ENCODE measurements around the gene SQOR. TPM values are rescaled to one million over a fixed set of nuclear protein-coding genes. Genes with fewer than 3 reads are reported as not detected.

The SQOR gene
- total RNA-seq, 2 experiments from 2014 or later = 63.8 to 65.9 TPM

DNA sequence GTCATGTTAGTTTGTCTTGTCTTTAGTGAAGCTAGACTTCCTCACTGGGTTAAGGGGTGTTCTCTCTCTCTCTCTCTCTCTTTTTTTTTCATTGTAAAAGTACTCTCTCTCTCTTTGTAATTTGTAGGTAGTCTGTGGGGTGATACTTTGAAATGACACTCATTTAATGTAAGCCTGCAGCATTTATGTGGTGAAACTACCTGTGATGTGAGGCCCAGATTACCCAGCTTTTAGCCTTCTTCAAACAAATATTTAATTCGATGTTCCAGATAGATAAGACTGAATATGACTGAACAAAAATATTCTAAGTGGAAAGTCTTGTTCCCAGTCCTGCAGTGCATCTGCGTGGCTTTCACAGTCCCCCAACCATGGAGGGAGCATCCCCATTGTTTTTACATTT lies 49.7 kb downstream of the SQOR start:
- ChIA-PET POLR2A (no interaction called here), CTCF (no interaction called here)

DNA sequence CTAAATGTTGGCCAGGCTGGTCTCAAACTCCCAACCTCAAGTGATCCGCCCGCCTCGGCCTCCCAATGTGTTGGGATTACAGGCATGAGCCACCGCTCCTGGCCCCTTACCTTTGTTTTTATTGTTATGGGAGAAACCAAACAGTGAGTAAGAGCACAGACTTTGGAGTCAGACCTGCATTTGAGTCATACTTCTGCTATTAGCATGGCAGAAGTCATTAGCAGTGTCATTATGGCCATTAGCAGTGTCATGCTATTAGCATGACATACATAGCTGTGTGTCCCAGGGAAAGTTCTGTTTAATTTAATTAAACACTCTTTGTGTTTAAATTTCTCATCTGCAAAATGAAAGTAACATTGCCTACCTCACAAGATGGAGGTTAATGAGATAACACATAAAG lies 54.8 kb downstream of the SQOR start:
- ChIA-PET CTCF (no interaction called here), POLR2A (no interaction called here)

DNA sequence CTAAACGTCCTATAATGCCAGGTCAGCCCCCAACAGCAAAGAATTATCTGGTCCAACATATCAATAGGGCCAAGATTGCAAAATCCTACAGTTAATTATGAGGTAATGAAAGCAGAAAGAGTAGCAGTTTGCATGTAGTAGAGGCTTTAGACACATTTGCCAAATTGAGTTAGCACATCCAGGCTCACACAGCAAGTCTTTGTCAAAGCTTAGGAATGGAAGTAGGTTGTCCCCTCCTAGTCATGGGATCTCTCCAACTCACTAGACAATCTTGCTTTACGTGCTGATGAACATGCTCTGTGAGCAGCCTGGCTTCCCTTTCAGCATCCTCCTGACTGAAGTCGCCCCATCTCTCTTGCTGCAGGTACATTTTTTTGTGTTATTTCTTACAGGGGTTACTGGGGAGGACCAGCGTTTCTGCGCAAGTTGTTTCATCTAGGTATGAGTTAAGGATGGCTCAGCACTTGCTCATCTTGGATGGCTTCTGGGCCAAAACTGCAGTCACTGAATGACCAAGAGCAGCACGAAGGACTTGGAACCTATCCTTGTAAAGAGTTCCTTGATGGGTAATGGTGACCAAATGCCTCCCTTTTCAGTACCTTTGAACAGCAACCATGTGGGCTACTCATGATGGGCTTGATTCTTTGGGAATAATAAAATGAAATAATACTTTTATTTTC lies 55.9 kb downstream of the SQOR start:
- CTCF ChIA-PET = no interaction called here
- POLR2A ChIA-PET = no interaction called here

DNA sequence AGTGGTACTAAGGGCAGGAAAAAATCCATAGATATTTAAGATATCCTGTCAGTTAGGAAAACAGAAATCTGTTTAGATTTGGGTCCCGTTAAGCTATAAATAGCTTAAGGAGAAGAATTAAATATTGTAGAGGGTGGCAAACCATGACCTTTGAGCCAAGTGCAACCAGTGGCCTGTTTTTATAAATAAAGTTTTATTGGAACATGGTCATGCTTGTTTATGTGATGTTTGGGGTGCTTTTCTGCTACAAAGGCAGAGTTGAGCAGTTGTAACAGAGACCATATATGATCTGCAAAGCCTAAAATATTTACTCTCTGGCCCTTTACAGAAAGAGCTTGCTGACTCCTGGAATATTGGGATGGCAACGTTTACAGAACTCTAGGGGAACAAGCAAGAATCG lies 66.3 kb downstream of the SQOR start:
- ChIA-PET POLR2A (no interaction called here), CTCF (no interaction called here)

DNA sequence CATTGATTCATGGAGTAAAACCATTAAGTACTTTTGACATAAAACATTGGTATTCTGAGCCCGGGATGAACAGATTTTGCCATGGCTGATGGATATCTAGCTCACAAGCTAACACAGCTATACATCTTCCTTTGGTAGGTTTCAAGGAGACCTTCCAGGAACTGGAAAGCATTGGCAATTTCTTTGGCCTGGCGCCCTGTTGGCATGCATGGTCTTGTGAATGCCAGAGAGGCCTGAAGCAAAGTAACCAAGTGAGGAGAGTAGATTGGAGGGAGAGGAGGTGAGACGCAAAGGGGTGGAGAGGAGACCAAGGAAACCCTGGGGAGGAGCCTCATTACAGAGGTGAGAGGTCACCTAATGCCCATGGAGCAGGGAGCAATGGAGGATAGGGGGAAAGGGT lies 67.2 kb downstream of the SQOR start:
- CTCF ChIA-PET = no interaction called here
- POLR2A ChIA-PET = no interaction called here

DNA sequence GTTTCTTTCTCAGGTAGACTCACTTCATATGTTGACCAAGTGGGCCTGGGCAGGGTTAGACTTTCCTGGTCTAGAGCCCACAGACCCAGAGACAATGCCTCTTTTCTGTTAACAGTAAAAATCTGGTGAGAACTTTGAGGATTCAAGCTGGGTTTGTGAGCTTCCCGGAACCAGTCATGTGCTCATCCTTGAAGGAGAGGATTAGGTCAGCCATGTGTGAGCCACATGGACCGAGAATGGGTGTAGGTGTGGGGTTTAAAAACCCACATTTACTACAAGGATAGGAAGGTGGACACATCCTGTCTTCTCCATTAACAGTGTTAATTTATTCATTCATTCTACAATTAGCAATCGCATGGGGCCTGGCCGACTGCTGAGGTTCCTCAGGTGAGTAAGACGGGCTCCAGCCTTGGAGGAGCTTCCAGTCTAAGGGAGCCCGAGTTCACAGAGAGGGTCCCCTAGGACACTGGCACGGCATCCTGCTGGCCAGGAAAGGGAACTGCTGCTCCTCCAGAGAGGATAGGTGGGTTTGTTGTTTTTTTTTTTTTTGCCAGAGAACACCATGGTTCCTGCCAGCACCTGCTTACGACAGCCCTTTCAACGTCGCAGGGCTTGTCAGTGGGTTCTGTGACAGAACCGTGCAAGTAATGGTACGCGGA lies 69.0 kb downstream of the SQOR start:
- CTCF ChIA-PET = no interaction called here
- POLR2A ChIA-PET = no interaction called here

DNA sequence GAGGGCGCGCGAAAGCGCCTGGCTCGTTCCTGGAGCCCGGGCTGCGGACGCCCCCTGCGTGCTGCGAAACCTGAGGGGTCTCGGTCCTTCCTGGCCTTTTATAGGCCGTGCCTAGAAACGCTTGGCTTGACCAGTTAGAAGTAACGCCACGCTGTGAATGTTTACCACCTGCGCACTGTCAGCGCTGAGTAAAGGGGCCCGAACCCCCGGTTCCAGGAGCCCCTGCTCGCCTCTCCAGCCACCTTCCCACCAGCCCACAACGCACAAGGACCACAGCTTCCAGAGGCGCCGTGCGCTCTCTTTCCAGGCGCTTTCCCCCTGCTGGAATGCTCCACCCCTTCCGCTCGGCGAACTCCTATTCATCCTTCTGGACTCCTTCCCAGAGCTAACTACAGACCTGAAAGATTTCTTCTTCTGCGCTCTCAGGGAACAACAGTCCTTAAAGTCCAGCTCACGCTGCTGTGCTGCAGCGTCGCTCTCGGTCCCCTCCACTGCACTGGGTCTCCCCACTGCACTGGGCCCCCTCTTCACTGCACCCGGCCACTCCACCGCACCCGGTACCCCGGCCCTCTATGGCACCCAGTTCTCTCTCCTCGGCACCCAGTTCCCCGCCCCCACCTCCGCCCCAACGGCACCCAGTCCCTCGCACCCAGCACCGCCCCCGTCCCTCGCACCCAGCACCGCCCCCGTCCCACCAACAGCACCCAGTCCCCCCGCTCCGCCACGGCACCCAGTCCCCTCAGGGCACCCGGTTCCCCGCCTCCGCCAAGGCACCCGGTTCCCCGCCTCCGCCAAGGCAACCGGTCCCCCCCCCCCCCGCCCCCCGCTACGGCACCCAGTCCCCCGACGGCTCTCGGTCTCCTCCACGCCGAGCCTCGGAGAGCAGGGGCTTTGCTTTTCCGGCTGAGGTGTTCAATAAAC lies 69.8 kb downstream of the SQOR start:
- ChIA-PET POLR2A (interaction anchor here (1.1 kb wide), 1 partner anchor 117 kb away, joined by 3 read pairs; the partner anchor contains the start of gene BLOC1S6), CTCF (interaction anchor here (0.9 to 1.1 kb wide), 2 partner anchors 60 to 607 kb away, joined by 3 read pairs; no protein-coding TSS in a partner anchor)

DNA sequence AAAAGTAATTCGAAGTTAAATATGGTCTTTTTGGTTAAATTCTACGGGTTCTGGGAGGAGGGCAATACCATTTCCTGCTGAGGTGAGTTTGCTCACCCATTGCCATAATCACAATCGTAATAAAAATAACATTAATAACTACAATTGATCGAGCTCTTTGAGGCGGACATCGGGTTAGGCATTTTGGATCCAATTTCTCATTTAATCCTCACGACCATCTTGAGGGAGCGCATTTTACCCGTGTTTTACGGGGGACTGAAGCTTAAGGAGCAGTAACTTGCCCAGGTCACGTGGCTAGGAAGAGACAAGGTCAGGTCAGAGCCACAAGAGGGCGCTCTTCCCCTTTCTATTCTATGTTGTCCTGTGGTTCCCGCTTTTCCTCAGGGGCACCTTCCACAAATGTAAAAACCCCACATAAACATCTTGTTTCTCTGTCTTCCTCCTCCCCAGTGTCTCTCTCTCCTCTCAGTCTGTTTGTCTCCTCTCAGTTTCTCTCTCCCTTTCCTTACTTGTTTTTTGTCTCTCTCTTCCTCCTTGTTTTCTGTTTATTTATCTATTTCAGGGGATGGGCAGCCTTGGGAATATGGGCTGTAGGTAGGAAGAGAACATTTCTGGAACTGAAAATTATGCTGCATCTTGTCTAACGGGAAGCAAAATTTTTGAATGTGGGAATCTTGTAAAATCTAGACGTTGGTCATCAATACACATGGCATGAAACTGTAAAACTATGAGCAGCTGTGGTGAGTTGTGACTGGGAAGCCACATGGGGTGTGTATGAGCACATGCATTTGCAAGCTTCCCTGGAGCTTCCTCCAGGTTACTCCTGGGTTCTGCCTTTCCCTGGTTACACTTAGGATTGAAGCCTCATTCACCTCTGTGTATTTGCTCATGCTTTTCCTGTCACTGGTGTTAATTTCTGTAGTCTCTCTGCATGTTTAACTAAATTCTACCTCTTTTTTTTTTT lies 71.0 kb downstream of the SQOR start:
- CTCF ChIA-PET = interaction anchor here (0.6 to 1.4 kb wide), 8 partner anchors 8 to 606 kb away, joined by 3 to 4 read pairs (median 3); no protein-coding TSS in a partner anchor
- POLR2A ChIA-PET = interaction anchor here (1.1 kb wide), 1 partner anchor 119 kb away, joined by 3 read pairs; the partner anchor contains the start of gene BLOC1S6

DNA sequence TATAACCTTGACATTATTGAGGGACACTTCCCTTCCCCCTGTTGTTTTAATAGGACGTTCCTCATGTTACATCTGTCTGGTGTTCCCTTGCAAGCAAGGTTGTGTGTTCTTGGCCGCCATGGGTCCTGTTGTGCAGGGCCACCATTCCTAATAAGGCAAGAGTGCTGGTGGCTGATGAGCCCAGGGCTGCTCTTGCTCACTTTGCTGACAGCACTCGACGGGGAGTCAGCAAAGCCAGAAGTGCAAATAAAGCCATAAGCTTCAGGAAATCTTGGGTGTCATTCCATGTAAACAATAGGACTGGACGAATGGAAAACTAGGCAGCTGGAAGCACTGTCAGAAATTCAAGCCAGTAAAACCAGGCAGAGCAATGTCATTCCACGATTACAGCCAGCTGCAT lies 75.8 kb downstream of the SQOR start:
- POLR2A ChIA-PET = no interaction called here
- CTCF ChIA-PET = no interaction called here

DNA sequence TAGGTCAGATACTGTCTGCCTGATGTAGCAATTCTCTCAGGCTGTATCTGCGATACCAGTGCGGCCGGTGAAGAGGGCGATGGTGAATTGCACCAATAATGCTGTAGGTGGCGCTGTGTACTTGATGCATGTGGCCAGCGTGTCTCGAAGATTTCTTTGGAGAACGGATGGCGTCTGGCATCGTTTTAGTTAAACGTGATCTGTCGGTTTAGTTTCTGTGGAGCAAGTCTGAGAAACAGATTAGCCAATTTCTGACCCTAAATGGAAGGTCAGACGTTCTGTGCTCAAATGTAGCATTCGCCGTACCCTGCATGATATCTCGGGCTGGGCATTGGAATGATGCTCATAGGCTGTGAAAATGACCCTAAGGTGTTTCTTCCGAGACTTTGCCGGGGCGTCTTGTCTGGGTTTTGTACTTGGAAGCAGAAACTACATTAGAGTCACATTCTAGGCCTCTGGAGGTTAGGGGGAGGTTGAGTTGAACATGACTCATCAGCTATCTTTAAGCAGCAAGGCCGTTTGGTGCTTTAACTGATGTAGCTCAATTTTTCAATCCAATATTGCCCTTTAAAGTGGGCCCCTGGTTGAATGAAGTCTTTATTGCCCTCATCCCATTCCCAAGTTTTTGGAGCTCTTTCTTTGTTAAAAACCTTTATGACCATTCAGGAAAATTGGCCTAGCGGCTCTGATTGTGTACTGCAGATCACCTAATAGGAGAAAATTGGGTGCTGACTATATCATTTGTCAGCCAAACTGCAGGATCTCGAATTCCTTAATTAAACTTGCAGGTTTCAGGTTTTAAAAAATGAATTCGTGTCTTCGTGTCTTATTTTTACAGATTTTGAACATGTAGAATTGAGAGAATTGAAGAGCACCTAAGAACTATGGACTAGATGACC lies 80.0 kb downstream of the SQOR start:
- POLR2A ChIA-PET = no interaction called here

DNA sequence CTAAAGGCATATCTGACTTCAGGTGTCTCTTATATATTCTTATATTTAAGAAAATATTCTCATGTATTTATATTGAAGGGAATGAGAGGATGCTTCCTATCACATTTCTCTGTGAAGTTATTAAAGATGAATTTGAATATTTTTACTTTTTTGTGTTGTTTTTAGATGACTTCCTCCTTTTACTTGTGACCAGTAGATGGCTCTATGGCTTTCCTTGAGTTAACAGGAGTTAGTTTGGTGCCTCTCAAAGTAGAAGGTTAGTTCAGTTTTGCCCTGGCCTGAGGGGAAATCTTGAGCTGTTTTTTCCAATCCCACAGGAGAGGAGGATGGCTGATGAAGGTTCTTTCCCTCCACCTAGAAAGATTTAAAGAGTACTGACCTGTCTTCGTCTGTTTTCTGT lies 80.7 kb downstream of the SQOR start:
- POLR2A ChIA-PET = no interaction called here
- CTCF ChIA-PET = no interaction called here

More for the DNA sequence above, 80.0 kb downstream of the SQOR start:
- CTCF ChIA-PET = interaction anchor here (1.6 kb wide), 1 partner anchor 9 kb away, joined by 4 read pairs; no protein-coding TSS in a partner anchor

DNA sequence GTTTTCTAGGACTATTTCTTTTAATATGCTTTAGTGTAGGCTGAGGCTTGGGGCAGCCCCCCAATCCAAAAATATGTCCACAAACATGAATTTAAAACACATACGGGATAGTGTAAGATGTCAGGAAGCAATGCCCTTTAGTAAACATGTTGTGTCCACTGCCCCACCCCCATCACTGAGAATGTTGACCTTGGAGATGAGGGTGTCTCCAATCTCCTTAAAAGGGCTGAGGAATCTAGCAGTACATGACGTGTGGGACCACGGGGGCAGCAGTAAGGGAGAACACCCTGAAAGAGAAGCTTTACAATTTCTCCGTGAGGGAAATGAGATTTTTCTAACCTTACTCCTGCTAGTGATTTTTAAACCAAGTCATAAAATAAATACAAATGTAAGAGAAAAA lies 84.7 kb downstream of the SQOR start:
- POLR2A ChIA-PET = no interaction called here
- CTCF ChIA-PET = no interaction called here

DNA sequence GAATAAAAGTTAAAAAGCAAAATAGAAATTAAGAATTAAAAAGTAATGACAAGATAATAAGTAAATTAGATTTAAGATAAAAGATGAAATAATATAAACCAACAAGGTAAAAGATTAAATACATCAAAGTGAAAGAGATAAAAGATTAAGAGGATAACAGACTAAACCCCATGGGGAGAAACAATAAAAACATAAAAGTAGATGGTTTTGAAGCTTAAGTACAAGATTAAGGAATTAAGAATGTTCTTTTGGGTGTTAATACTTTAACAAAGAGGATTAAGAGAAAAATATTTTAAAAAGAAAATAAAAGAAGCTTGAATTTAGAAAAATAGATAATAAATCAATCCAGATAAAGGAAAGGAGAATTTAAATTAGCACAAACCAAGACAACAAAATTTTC lies 85.4 kb downstream of the SQOR start:
- POLR2A ChIA-PET = no interaction called here
- CTCF ChIA-PET = no interaction called here

DNA sequence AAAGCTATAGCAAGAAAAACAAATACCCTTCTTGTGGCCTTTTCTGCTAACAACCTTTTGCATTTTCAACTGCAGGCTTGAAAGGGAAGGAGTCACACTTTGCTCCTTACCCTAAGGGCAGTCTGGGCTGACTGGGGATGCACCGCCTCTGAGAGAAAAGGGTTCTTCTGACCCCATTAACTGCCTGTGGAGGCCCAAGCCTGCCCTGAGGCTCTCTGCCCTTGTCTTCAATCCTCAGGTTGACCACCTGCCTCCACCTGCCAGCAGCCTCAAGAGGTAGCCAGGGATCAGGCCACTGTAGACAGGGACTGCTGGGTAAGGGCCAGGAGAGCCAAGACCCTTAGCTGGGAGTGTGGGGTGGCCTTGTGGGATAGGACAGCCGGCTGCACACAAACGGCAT lies 93.8 kb downstream of the SQOR start:
- ChIA-PET POLR2A (no interaction called here), CTCF (no interaction called here)

DNA sequence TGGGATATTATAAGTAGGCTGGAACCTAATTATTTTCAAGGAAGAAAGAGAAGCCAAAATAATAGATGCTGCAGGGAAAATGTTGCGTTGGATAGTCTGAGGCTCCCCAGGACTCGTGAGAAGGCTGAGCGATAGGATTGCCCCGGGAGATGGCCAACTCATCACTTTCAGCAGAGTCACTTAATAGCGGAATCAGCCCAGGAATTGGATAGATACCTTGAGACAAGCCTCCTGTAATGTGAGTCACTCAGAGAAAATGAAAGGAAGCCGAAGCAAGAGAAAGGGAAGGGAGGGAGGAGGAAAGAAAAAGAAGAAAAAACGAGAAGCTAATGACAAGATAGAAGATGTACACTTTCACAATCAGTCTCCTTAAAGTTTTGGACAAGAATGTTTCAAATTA lies 94.3 kb downstream of the SQOR start:
- ChIA-PET CTCF (no interaction called here), POLR2A (no interaction called here)

DNA sequence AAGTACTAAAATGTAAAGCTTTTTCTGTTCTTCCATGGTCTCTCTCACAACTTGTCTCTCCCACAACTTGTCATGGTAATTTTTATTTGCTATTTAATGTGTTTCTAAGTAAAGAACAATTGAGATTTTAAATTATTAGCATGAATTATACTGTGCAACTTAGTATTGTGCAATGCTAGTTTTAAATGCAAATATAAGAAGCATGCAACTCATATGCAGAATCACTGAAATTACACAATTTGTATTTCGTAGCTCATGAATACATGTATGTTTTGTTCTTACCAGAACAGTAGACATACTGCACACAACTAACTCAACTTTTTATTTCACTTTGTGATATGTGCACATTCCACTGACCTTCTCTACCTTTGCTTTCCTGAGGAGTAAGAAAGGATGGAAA lies 96.5 kb downstream of the SQOR start:
- POLR2A ChIA-PET = no interaction called here
- CTCF ChIA-PET = no interaction called here

DNA sequence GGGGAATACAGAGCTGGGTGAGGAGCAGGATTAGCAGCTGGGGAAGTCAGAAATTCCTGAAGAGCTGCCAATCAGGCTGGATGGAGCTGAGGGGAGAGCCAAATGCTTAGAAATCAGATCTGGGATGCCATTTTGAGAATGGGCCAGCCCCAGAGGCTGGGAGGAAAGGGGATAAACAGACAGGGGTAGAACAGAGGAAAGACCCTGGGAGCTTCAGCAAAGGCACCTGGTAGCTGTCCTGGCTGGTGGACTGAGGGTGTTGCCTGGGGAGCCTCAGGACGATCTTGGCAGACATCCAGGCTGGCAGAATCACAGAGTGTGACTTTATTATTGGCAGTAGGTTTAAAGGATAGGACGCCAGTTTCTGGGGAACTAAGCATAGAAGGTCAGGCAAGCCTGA lies 97.8 kb downstream of the SQOR start:
- POLR2A ChIA-PET = no interaction called here
- CTCF ChIA-PET = interaction anchor here (0.6 kb wide), 1 partner anchor 19 kb away, joined by 7 read pairs; no protein-coding TSS in a partner anchor

DNA sequence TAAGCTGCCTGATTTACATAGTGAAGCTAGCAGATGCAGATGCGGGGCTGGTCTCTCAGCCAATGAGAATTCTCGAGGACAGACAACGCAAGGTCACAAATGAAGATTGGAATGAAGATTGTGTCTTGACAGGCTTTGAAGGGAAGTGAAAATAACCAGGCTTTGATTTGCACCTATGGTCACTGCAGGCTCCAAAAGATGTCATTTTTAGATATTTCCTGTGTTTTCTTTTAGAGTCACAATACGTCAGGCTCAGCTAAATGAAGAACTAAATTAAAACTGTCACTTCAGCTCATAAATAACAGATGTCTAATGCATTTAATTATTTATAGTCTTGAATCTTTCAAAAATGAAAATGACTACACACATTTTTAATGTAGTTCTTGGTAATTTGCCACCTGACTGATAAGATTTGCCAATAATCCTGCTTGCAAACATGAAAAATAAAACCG lies 99.5 kb downstream of the SQOR start:
- ChIA-PET POLR2A (no interaction called here), CTCF (no interaction called here)

All from activated CD8-positive, alpha-beta memory T cell treated with anti-CD3 and anti-CD28 coated beads for 36 hours (primary cell).